A549 (cell line): ENCODE measurements around the gene KCNK3. TPM values are rescaled to one million over a fixed set of nuclear protein-coding genes. Genes with fewer than 3 reads are reported as not detected.

Experiments
- ATAC-seq, 2 experiments: fragments of 200-7000 bp in 1 of 2; fragments of >200 bp in 1 of 2; cut with Nextera tagmentation in 1 of 2; cut with Tn5 transposase in 1 of 2; 3 replicates each; pipeline versions ENCODE4 v1.8.0 to v1.9.1; 2018 to 2020; ENCODE audit warnings: mild to moderate bottlenecking in 1 of 2, moderate library complexity in 1 of 2
- CTCF ChIA-PET: fragments of 300-600 bp; sonication (Branson Sonifier 250); formaldehyde crosslinking; extraction: SDS; loops from one replicate; lab custom pipeline; 2021; ENCODE audit warnings: antibody characterized with exemption, inconsistent platforms; lab: Yijun Ruan, JAX
- POLR2A ChIA-PET: fragments of 350-600 bp; formaldehyde crosslinking; extraction: SDS; loops from one replicate; lab custom pipeline; 2021; ENCODE audit warnings: antibody characterized with exemption, inconsistent platforms; lab: Yijun Ruan, JAX
- DNase-seq, 2 experiments: peaks; one replicate each; pipeline versions ENCODE4 v3.0.0 to v3.0.0-alpha.2; 2011 to 2016; ENCODE audit warnings: low read depth in 1 of 2, low spot score in 1 of 2
- FAIRE-seq: peaks from 2 replicates; lab custom pipeline; 2011; peaks lifted over from hg19 to GRCh38; lab: Jason Lieb, UNC
- H3K27ac ChIP-seq, 2 experiments: fragments of >200 bp; sonication (Bioruptor Twin); formaldehyde crosslinking; 3 replicates each; pipeline ENCODE4 v1.5.1; 2016 to 2017
- H3K4me1 ChIP-seq: fragments of >200 bp; sonication (Bioruptor Twin); formaldehyde crosslinking; 3 replicates; pipeline ENCODE4 v1.6.1; 2016
- H3K4me2 ChIP-seq: fragments of >200 bp; sonication (Bioruptor Twin); formaldehyde crosslinking; 3 replicates; pipeline ENCODE4 v1.6.1; 2016
- H3K4me3 ChIP-seq: fragments of >200 bp; sonication (Bioruptor Twin); formaldehyde crosslinking; 3 replicates; pipeline ENCODE4 v1.5.1; 2016
- H3K9me3 ChIP-seq: fragments of >200 bp; sonication (Bioruptor Twin); formaldehyde crosslinking; 3 replicates; pipeline ENCODE4 v1.6.1; 2016
- BCL3 ChIP-seq: fragments of >200 bp; sonication (Bioruptor Twin); formaldehyde crosslinking; IDR thresholded peaks from 3 replicates; pipeline ENCODE4 v1.6.1; 2016
- CBX2 ChIP-seq: fragments of 200-600 bp; sonication (generic); IDR thresholded peaks from 2 replicates; pipeline ENCODE4 v1.6.1; 2016; ENCODE audit warnings: low read depth, mild to moderate bottlenecking, borderline replicate concordance
- CHD2 ChIP-seq: fragments of 150-350 bp; IDR thresholded peaks from 2 replicates; pipeline ENCODE4 v1.6.1; 2014; ENCODE audit warnings: low read length; ENCODE audit not compliant: partially characterized antibody
- EHF ChIP-seq: fragments of 250-450 bp; sonication (Bioruptor Pico); IDR thresholded peaks from 2 replicates; pipeline ENCODE4 v1.5.0; 2020; ENCODE audit warnings: mild to moderate bottlenecking
- EHMT2 ChIP-seq: fragments of 200-600 bp; sonication (generic); IDR thresholded peaks from 2 replicates; pipeline ENCODE4 v1.6.1; 2016; ENCODE audit warnings: antibody characterized with exemption, low read depth, mild to moderate bottlenecking, moderate library complexity
- ESRRA ChIP-seq: fragments of 150-350 bp; IDR thresholded peaks from 2 replicates; pipeline ENCODE4 v1.6.1; 2014; ENCODE audit warnings: mild to moderate bottlenecking, low read length, borderline replicate concordance
- FOSB ChIP-seq: fragments of 250-450 bp; sonication (Bioruptor Pico); IDR thresholded peaks from 2 replicates; pipeline ENCODE4 v1.5.0; 2020; ENCODE audit warnings: mild to moderate bottlenecking, moderate library complexity
- FOSL2 ChIP-seq, 2 experiments: fragments of 450-650 bp in 1 of 2; fragments of >200 bp in 1 of 2; sonication (Bioruptor Twin) in 1 of 2; formaldehyde crosslinking; IDR thresholded peaks; 2 replicates each; pipeline versions ENCODE4 v1.5.0 to v1.6.1; 2016 to 2020; ENCODE audit warnings: mild to moderate bottlenecking in 1 of 2, moderate library complexity in 1 of 2
- FOXS1 ChIP-seq: fragments of 250-450 bp; sonication (Bioruptor Pico); IDR thresholded peaks from 2 replicates; pipeline ENCODE4 v1.5.0; 2020; ENCODE audit warnings: mild to moderate bottlenecking, moderate library complexity
- HEYL ChIP-seq: fragments of 250-450 bp; sonication (Bioruptor Pico); IDR thresholded peaks from 2 replicates; pipeline ENCODE4 v1.8.0; 2021; ENCODE audit warnings: mild to moderate bottlenecking, moderate library complexity
- HMGXB4 ChIP-seq: fragments of 250-450 bp; sonication (Bioruptor Pico); IDR thresholded peaks from 2 replicates; pipeline ENCODE4 v1.5.0; 2021; ENCODE audit warnings: mild to moderate bottlenecking, moderate library complexity, borderline replicate concordance
- HOXB5 ChIP-seq: fragments of 250-450 bp; sonication (Bioruptor Pico); IDR thresholded peaks from 2 replicates; pipeline ENCODE4 v1.5.0; 2020; ENCODE audit warnings: mild to moderate bottlenecking, moderate library complexity
- JUN ChIP-seq, 2 experiments: fragments of >200 bp; sonication (Bioruptor Twin); formaldehyde crosslinking; IDR thresholded peaks; 2 replicates in 1 of 2; 3 replicates in 1 of 2; pipeline ENCODE4 v1.6.1; 2016 to 2017
- KDM1A ChIP-seq: fragments of 200-600 bp; sonication (generic); IDR thresholded peaks from 2 replicates; pipeline ENCODE4 v1.6.1; 2016; ENCODE audit warnings: low read depth, mild to moderate bottlenecking
- MAZ ChIP-seq: fragments of 150-350 bp; IDR thresholded peaks from 2 replicates; pipeline ENCODE4 v1.6.1; 2014; ENCODE audit warnings: antibody characterized with exemption, low read depth, low read length, borderline replicate concordance
- MYC ChIP-seq: IDR thresholded peaks from 2 replicates; pipeline ENCODE4 v1.6.1; 2012; ENCODE audit warnings: mild to moderate bottlenecking, inconsistent platforms, low read length, improper control_type of control experiment, borderline replicate concordance
- POLR2AphosphoS2 ChIP-seq: conservative IDR thresholded peaks from 2 replicates; pipeline ENCODE4 v1.6.1; 2012; ENCODE audit warnings: low read length, improper control_type of control experiment, inconsistent platforms
- RAD21 ChIP-seq, 2 experiments: fragments of >200 bp in 1 of 2; sonication (Bioruptor Twin) in 1 of 2; formaldehyde crosslinking in 1 of 2; IDR thresholded peaks in 1 of 2; conservative IDR thresholded peaks in 1 of 2; 2 replicates in 1 of 2; 3 replicates in 1 of 2; pipeline ENCODE4 v1.6.1; 2012 to 2018; ENCODE audit warnings: inconsistent platforms in 1 of 2
- RCOR1 ChIP-seq: fragments of 150-350 bp; IDR thresholded peaks from 2 replicates; pipeline ENCODE4 v1.6.1; 2014; ENCODE audit warnings: antibody characterized with exemption, low read length, low read depth
- REST ChIP-seq: fragments of 200-600 bp; sonication (generic); IDR thresholded peaks from 2 replicates; pipeline ENCODE4 v1.6.1; 2016; ENCODE audit warnings: antibody characterized with exemption, mild to moderate bottlenecking, moderate library complexity
- RFX5 ChIP-seq: fragments of 450-650 bp; IDR thresholded peaks from 2 replicates; pipeline ENCODE4 v1.7.1; 2014; ENCODE audit warnings: antibody characterized with exemption, mild to moderate bottlenecking, moderate library complexity
- RNF2 ChIP-seq: fragments of 200-600 bp; sonication (generic); IDR thresholded peaks from 2 replicates; pipeline ENCODE4 v1.6.1; 2016; ENCODE audit warnings: low read depth, mild to moderate bottlenecking, antibody characterized with exemption, moderate library complexity, borderline replicate concordance
- SMC3 ChIP-seq: fragments of >200 bp; sonication (Bioruptor Twin); formaldehyde crosslinking; IDR thresholded peaks from 3 replicates; pipeline ENCODE4 v1.6.1; 2018; ENCODE audit warnings: inconsistent platforms
- SREBF2 ChIP-seq: fragments of 450-650 bp; IDR thresholded peaks from 2 replicates; pipeline ENCODE4 v1.6.1; 2014; ENCODE audit warnings: mild to moderate bottlenecking, moderate library complexity
- TFCP2L1 ChIP-seq: fragments of 250-450 bp; sonication (Bioruptor Pico); IDR thresholded peaks from 2 replicates; pipeline ENCODE4 v1.5.0; 2021; ENCODE audit warnings: mild to moderate bottlenecking
- TP53 ChIP-seq: fragments of 250-450 bp; sonication (Bioruptor Pico); IDR thresholded peaks from 2 replicates; pipeline ENCODE4 v1.5.0; 2021; ENCODE audit warnings: mild to moderate bottlenecking, moderate library complexity
- ZC3H11A ChIP-seq: fragments of 450-650 bp; IDR thresholded peaks from 2 replicates; pipeline ENCODE4 v1.6.1; 2014; ENCODE audit warnings: antibody characterized with exemption, mild to moderate bottlenecking
- WGBS: methylation state at CpG from one replicate; pipeline ENCODE4 v1.1.6; 2017; ENCODE audit errors: missing lambda C conversion rate; 5-methylcytosine and 5-hydroxymethylcytosine counted together
- polyA plus RNA-seq, 4 experiments: library from polyadenylated mRNA; depleted of rRNA in 3 of 4; stranded (reverse); fragments of >200 nt; fragmentation: RNase III in 1 of 4; extraction: RNeasy Plus Mini Kit Qiagen cat#74134 plus additional on column Dnase treatment in 1 of 4; gene quantifications; 2 replicates in 3 of 4; 3 replicates in 1 of 4; pipeline ENCODE4 v1.2.3, GENCODE V29; 2011 to 2017
- TF ChIP-seq, protein P1 (sequence below): fragments of >200 bp; sonication (Bioruptor Twin); formaldehyde crosslinking; IDR thresholded peaks from 2 replicates; pipeline ENCODE4 v1.6.1; 2016

Gene KCNK3
- polyA plus RNA-seq, 2 of the 4 experiments (the other 2 are of a cell fraction): 2.4 to 2.8 TPM

DNA sequence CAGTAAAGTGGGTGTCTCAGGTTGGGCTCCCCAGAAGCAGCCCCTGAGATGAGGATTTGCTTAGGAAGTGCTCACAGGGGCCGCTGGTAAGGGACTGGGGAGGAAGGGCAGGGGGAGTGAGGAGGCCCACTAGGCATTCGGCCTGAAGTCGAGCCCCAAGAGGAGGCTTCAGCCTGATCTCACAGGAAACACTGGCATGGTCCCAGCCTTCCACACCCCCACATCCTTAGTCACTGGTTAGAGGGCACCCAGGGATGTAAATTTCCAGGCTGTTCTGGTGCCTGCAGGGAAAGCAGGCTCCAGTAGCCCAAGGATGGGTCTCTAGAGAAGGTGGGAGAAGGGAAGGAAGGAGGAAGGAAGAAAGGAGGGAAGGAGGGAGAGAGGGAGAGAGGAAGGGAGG, 22.4 kb upstream of the KCNK3 start:
- 12% methylated on average over 3 of the region's 3 CpGs for WGBS
- TF ChIP-seq MYC (no peak), JUN (IDR thresholded peaks at IDR 0.05) (no peak), FOXS1 (no peak), MAZ (no peak), CBX2 (no peak), SREBF2 (no peak), RAD21 (conservative IDR thresholded peaks at IDR 0.05 in 1 of 2, IDR thresholded peaks at IDR 0.05 in 1 of 2) (no peak), RNF2 (no peak), RFX5 (no peak), RCOR1 (no peak)
- ChIA-PET POLR2A (no interaction called here), CTCF (interaction anchor here (0.6 to 2.0 kb wide), 4 partner anchors 22 to 76 kb away, joined by 3 to 6 read pairs (median 3); no protein-coding TSS in a partner anchor)
- peak; percentile 47 to 55; a peak in 5 of 6 replicates for ATAC-seq
- no peak for DNase-seq
- no peak for FAIRE-seq
- Histone ChIP-seq H3K9me3 (no peaks in the 10 kb centered on the region; the same call in 2 of the 3 replicates), H3K4me2 (peak overlapping the region; percentile 4; the same call in 1 of the 3 replicates), H3K4me1 (peaks cover 20% of the 10 kb centered on the region), H3K27ac (peak overlapping the region in 1 of 2 experiments; percentile 43; a peak in 3 of 6 replicates), H3K4me3 (no peak overlapping the region)

DNA sequence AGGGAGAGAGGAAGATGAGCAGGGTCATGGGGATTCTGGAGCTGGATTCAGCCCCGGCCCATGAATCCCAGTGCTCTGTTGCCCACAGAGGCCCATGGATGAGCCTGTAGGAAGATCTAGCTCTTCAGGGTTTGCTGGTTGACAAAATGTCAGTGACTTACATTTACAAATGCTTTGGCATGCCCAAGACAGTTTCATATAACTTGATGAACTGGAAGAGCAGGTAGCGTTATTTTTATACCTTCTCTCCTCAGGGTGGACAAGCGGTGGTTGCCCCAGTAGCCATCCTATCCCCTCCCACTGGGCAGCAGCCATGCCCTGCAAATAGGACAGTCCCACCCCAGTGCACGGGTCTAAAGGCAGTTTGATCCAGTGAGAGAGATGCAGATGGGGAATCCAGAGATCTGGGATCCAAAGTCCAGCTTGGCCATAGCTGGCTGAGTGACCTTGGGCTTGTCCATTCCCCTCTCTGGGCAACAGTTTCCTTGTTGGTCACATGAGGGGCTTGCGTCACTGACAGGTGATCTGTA, 21.5 kb upstream of the KCNK3 start:
- ChIA-PET CTCF (interaction anchor here (0.6 to 2.0 kb wide), 6 partner anchors 10 to 93 kb away, joined by 3 to 6 read pairs (median 3); no protein-coding TSS in a partner anchor), POLR2A (no interaction called here)
- DNase-seq (no peak), FAIRE-seq (no peak), ATAC-seq (no peak)
- H3K4me1 ChIP-seq: peaks cover 20% of the 10 kb centered on the region
- H3K4me2 ChIP-seq: no peak overlapping the region
- WGBS: 76% methylated on average over 5 of the region's 5 CpGs
- no peak for TF ChIP-seq HEYL (CRISPR knock-in tag)
- no peak for TF ChIP-seq FOSL2 (IDR thresholded peaks at IDR 0.05)
- no peak for TF ChIP-seq FOSL2 (CRISPR knock-in tag; IDR thresholded peaks at IDR 0.05)
- no peak for TF ChIP-seq HOXB5 (CRISPR knock-in tag)
- TF ChIP-seq ESRRA: no peak
- TF ChIP-seq CHD2: no peak
- no peak for TF ChIP-seq ZC3H11A
- TF ChIP-seq REST: no peak
- TF ChIP-seq BCL3: no peak
- no peak for TF ChIP-seq POLR2AphosphoS2
- TF ChIP-seq KDM1A: no peak
- no peak for TF ChIP-seq JUN (IDR thresholded peaks at IDR 0.05)
- no peak for TF ChIP-seq TP53 (CRISPR knock-in tag)
- no peak for TF ChIP-seq FOSB (CRISPR knock-in tag)
- TF ChIP-seq TFCP2L1 (CRISPR knock-in tag): no peak
- TF ChIP-seq CBX2: no peak
- no peak for TF ChIP-seq SMC3
- no peak for TF ChIP-seq HMGXB4 (CRISPR knock-in tag)
- no peak for TF ChIP-seq EHMT2
- TF ChIP-seq EHF: no peak
- TF ChIP-seq, protein P1, sequence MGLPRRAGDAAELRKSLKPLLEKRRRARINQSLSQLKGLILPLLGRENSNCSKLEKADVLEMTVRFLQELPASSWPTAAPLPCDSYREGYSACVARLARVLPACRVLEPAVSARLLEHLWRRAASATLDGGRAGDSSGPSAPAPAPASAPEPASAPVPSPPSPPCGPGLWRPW: no peak
- H3K4me3 ChIP-seq: no peak overlapping the region
- H3K27ac ChIP-seq: peak overlapping the region in 1 of 2 experiments; percentile 43; a peak in 3 of 6 replicates
- no peaks in the 10 kb centered on the region for H3K9me3 ChIP-seq
